NCI-H2081 (cell line): ENCODE results near the gene CFAP91.

Source experiments
- DNase-seq, 2 experiments: peaks; one replicate each; lab custom pipeline; 2025; lab: John Stamatoyannopoulos, UW

The CFAP91 gene

DNA sequence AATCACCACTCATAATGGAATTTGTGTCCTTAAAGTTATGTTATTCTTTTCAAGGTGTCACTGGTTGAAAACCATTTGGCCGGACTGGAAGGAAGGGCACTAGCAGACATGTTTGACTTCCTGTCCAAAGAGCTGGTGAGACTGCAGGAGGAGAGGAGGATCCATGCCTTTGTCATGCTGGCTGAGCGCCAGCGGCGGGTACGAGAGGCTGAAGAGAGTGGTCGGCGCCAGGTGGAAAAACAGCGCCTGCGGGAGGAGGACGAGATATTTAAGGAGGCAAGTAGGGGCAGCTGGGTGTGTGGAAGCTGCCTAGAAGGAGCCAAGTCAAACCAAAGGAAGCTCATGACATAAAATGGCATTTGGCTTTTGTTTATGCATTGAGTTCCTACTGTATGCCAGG, 41.1 kb downstream of the CFAP91 start:
- DNase-seq = no peak

DNA sequence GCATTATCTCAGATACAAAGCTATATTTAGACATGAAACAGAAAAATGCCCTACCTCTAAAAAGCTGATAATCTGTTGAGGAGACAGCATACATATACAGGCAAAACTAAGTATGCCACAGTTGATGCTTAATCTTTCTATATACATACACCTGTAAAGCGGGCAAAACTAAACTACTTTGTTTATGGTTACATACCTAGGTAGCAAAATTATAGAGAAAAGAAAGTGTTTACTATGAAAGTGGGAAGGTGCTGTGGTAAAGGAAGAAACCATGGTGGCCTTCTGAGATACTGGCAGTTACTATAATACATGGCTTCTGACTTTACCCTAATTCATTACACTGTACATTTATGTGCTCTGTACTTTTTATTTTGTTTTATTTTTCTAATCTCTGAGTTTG, 43.1 kb downstream of the CFAP91 start:
- DNase-seq = no peak

DNA sequence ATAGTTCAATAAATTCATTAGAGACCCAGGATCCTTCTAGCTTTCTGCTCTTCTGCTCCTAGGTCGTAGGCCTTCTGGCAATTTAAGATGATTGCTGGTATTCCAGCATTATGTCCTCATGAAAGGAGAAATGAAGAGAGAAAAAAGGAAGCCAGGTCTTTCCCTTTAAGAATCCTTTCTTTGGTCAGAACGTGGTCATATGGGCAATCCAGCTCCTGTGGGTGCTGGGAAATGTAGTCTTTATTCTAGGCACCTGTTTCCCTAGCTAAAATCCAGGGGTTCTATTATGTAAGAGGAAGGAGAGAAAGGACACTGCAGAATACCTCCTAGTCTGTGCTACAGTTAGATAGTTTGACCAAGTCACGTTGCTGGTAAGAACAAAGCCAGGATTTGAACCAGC, 43.6 kb downstream of the CFAP91 start:
- no peak for DNase-seq

DNA sequence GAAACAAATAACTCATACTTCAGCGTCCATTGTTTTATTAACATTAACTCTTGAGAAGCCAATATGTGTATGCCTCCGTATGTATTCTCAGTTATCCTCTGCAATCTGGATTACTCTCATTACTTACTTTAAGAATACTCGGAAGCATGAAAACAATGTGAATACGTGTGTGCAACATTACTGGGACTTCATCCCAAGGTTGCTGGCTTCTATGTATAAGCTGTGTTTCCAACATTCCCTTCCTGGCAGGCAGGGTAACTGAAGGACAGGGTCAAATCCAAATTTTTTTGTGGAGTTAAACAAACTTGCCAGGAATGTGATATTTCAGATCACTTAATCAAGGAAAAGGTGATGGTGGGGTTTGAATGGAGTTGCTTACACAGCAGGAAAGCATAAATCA, 44.5 kb downstream of the CFAP91 start:
- DNase-seq = no peak

DNA sequence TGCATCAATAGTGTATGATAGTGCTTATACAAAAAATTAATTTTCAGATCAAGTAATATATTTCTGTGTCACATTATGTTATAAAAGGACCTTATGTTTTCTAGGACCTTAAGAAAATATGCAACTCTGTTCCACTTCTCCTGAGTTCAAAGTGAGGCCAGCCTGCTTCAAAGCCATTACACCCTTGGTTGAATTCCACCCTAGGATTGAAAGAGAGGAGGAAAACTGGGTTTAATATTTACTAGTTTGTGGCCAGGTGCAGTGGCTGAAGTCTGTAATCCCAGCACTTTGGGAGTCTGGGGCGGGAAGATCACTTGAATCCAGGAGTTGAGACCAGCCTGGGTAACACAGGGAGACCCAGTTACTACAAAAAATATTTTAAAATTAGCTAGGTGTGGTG, 46.2 kb downstream of the CFAP91 start:
- DNase-seq = no peak

DNA sequence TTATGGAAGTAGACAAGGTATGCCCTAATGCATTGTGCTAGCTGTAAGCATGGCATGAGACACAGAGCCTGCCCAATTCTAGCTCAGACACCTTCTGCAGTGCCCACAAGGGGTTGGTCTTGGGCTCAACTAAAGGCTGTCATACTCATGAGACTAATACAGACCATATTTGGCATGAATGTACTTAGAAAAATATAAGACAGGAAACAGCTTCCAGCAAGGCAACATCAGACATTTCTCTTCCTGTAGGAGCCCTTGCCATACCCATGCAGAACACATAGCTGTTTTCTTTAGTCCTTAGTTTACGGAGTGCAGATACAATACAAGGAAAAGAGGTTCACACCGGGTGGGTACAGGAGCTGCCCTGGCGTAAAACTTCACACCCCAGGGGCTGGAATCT, 48.6 kb downstream of the CFAP91 start:
- DNase-seq = no peak
